HepG2 (cell line): ENCODE results near the gene MYEOV.

Experiments
- CREB1 ChIP-seq, 2 experiments: fragments of 450-650 bp in 1 of 2; IDR thresholded peaks; 2 replicates each; pipeline ENCODE4 v1.6.1; 2016 to 2017; ENCODE audit warnings: control low read depth in 1 of 2, mild to moderate bottlenecking in 1 of 2, missing compliant biosample characterization in 1 of 2, missing genetic modification characterization in 1 of 2
- ERF ChIP-seq: IDR thresholded peaks from 2 replicates; pipeline ENCODE4 v1.6.1; 2018; ENCODE audit warnings: missing biosample characterization, missing genetic modification reagents
- ESRRA ChIP-seq: sonication (generic); formaldehyde crosslinking; IDR thresholded peaks from 2 replicates; pipeline ENCODE4 v1.5.1; 2020; ENCODE audit warnings: mild to moderate bottlenecking, low read depth, missing genetic modification reagents
- MAZ ChIP-seq, 2 experiments: sonication (generic) in 1 of 2; formaldehyde crosslinking in 1 of 2; IDR thresholded peaks; 2 replicates each; pipeline versions ENCODE4 v1.5.0 to v1.6.1; 2012 to 2020; ENCODE audit warnings: low read depth in 2 of 2, mild to moderate bottlenecking in 2 of 2, borderline replicate concordance in 1 of 2, improper control_type of control experiment in 1 of 2, low read length in 1 of 2, missing genetic modification reagents in 1 of 2, moderate library complexity in 1 of 2
- NFE2L1 ChIP-seq: sonication (generic); formaldehyde crosslinking; IDR thresholded peaks from 2 replicates; pipeline ENCODE4 v1.4.0; 2020; ENCODE audit warnings: missing genetic modification reagents, mild to moderate bottlenecking, borderline replicate concordance
- ZNF124 ChIP-seq: sonication (generic); formaldehyde crosslinking; IDR thresholded peaks from 2 replicates; pipeline ENCODE4 v1.4.0; 2020; ENCODE audit warnings: missing genetic modification reagents

DNA sequence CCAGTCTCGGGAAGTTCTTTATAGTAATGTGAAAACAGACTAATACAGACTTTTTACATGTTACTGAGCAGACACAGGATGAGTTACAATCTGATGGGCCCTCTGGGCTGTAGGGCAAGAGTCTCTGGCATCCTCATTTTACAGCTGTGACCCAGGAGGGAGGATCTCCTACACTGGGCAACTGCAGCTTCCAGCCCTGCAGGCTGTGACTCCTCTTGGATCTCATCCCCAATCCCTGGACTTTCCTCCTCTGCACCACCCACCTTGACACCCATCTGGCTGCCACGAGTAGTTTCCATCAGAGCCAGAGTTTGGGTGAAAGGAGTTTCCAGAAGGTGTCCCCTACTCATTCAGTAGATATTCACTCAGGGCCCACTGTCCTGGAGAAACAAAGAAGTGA is 48.9 kb upstream of the MYEOV start:
- no peak for TF ChIP-seq CREB1 (IDR thresholded peaks at IDR 0.05)
- TF ChIP-seq CREB1 (CRISPR knock-in tag; IDR thresholded peaks at IDR 0.05), result no peak
- no peak for TF ChIP-seq ZNF124 (CRISPR knock-in tag)
- no peak for TF ChIP-seq ESRRA
- no peak for TF ChIP-seq MAZ (IDR thresholded peaks at IDR 0.05; ENCODE audit: borderline replicate concordance, low read depth, low read length)
- TF ChIP-seq MAZ (CRISPR knock-in tag; IDR thresholded peaks at IDR 0.05; ENCODE audit: low read depth), result no peak
- TF ChIP-seq ERF (CRISPR knock-in tag), result no peak
- no peak for TF ChIP-seq NFE2L1
